Stomach (tissue), 9 donors: Measurements from ENCODE around the gene BABAM2. TPM values are rescaled to one million over a fixed set of nuclear protein-coding genes. Genes with fewer than 3 reads are reported as not detected.

Experiments used
- DNase-seq, 2 donors: peaks; one replicate each; pipeline versions ENCODE4 v3.0.0 to v3.0.0-alpha.2; 2013 to 2019
- H3K27ac ChIP-seq, 5 donors: fragments of 200-600 bp in 4 of 5; sonication (generic) in 4 of 5; one replicate each; pipeline ENCODE4 v1.5.1; 2013 to 2019; ENCODE audit warnings: mild to moderate bottlenecking in 1 of 5, moderate library complexity in 1 of 5
- H3K27me3 ChIP-seq, 3 donors: fragments of 200-600 bp; sonication (generic); one replicate each; pipeline ENCODE4 v1.5.1; 2017 to 2019; ENCODE audit warnings: mixed run types in 1 of 3
- H3K36me3 ChIP-seq, 4 donors: fragments of 200-600 bp; sonication (generic); 1 replicate in 3 of 4; 2 replicates in 1 of 4; pipeline ENCODE4 v1.5.1; 2016 to 2019
- H3K4me1 ChIP-seq, 4 donors: fragments of 200-600 bp; sonication (generic); one replicate each; pipeline ENCODE4 v1.5.1; 2016 to 2019
- H3K4me3 ChIP-seq, 4 donors: fragments of 200-600 bp; sonication (generic) in 3 of 4; one replicate each; pipeline ENCODE4 v1.5.1; 2016 to 2019; ENCODE audit warnings: mild to moderate bottlenecking in 1 of 4
- H3K9me3 ChIP-seq, 4 donors: fragments of 200-600 bp; sonication (generic); one replicate each; pipeline ENCODE4 v1.5.1; 2016 to 2019
- EP300 ChIP-seq: sonication (generic); formaldehyde crosslinking; IDR thresholded peaks from one replicate; pipeline ENCODE4 v1.6.1; 2017; ENCODE audit warnings: antibody characterized with exemption
- POLR2A ChIP-seq, 4 donors: fragments of 450-650 bp; IDR thresholded peaks; one replicate each; pipeline ENCODE4 v1.6.1; 2016; ENCODE audit warnings: antibody characterized with exemption in 4 of 4, control low read depth in 2 of 4, mild to moderate bottlenecking in 1 of 4, moderate library complexity in 1 of 4
- POLR2AphosphoS5 ChIP-seq, 3 donors: sonication (generic); formaldehyde crosslinking; IDR thresholded peaks; one replicate each; pipeline ENCODE4 v1.6.1; 2016; ENCODE audit warnings: antibody characterized with exemption in 3 of 3
- WGBS, 5 donors: extraction: QIAGEN DNeasy Blood & Tissue Kit in 3 of 5; methylation state at CpG; one replicate each; pipeline versions ENCODE4 v1.1.5 to v1.1.7; 2013 to 2018; 5-methylcytosine and 5-hydroxymethylcytosine counted together
- intact Hi-C: fragments of 100-400 bp; cut with DNase I; formaldehyde crosslinking; loops from one replicate; pipeline ENCODE4 v1.15.1; 2023; ENCODE audit warnings: low total_unique reads
- polyA plus RNA-seq, 3 donors: library from polyadenylated mRNA; stranded (reverse); fragments of 200-250 nt; gene quantifications; one replicate each; pipeline ENCODE4 v1.2.3, GENCODE V29; 2013
- total RNA-seq, 5 donors: library from RNA; depleted of rRNA; stranded (reverse); fragments of >200 nt; gene quantifications; one replicate each; pipeline versions ENCODE4 v1.1.0 to v1.2.3, GENCODE V29; 2014 to 2016
- TF ChIP-seq, protein P1 (sequence below), 7 experiments: fragments of 450-650 bp in 4 of 7; fragments of 200-600 bp in 3 of 7; sonication (generic) in 3 of 7; IDR thresholded peaks; one replicate each; pipeline ENCODE4 v1.5.1; 2016 to 2019; ENCODE audit warnings: antibody characterized with exemption in 7 of 7, control low read depth in 2 of 7, mild to moderate bottlenecking in 1 of 7
- donor health status: healthy with polysubstance abuse.
- donor health status: Bipolar disorder and iron deficiency.
- donor health status: healthy.

The BABAM2 gene
- total and polyA plus RNA-seq, 8 donors, result 14.2 to 41.4 (median 22.8) TPM

DNA sequence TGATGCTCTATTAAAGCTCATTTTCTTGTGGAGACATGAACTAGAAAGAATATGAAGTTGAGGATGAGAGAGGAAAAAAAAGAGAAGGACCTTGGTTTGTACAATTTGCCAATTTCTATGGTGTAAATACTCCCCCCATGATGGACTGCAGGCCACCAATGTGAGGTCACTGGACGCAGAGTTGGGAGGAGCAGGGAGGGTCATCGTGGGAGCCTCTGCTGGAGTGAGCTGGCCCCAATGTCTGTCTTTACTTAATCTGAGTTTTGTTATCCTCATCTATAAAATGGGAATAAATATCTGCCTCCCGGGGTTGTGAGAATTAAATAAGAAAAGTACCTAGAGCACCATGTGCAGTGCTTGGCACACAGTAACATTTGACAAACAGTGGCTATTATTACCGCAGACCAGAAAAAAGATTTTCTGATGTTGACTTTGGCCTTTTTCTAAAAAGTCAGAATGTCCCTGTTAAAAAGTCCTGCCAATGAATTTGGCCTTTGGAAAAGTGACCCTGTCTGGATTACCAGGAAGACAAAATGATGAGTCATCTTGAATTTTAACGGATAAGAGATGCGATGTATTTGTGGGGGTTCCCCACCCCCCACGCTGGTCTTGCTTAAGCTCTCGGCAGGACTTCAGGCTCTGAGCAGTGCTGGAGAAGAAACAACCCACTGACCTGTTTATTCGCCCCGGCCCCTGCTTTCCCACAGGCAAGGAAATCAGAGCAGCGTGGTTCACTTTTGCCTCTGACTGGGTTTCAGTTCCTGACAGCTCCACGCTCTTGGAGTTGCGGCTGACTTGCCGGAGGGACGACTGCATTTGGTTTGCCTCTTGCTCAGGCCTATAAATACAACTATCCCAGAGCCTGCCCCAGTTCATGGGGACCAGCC is 451.8 kb downstream of the BABAM2 start:
- no peaks in the 10 kb centered on the region for H3K9me3 ChIP-seq
- H3K4me1 ChIP-seq, result peaks cover 41 to 74% (median 55%) of the 10 kb centered on the region in 4 donors
- H3K36me3 ChIP-seq, result no peaks in the 10 kb centered on the region
- TF ChIP-seq, protein P1, sequence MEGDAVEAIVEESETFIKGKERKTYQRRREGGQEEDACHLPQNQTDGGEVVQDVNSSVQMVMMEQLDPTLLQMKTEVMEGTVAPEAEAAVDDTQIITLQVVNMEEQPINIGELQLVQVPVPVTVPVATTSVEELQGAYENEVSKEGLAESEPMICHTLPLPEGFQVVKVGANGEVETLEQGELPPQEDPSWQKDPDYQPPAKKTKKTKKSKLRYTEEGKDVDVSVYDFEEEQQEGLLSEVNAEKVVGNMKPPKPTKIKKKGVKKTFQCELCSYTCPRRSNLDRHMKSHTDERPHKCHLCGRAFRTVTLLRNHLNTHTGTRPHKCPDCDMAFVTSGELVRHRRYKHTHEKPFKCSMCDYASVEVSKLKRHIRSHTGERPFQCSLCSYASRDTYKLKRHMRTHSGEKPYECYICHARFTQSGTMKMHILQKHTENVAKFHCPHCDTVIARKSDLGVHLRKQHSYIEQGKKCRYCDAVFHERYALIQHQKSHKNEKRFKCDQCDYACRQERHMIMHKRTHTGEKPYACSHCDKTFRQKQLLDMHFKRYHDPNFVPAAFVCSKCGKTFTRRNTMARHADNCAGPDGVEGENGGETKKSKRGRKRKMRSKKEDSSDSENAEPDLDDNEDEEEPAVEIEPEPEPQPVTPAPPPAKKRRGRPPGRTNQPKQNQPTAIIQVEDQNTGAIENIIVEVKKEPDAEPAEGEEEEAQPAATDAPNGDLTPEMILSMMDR (IDR thresholded peaks at IDR 0.05), result no peak
- TF ChIP-seq EP300 (no peak), POLR2AphosphoS5 (IDR thresholded peaks at IDR 0.05) (peak in 2 of 3 donors; percentile 33 to 78), POLR2A (IDR thresholded peaks at IDR 0.05) (no peak)
- H3K4me3 ChIP-seq, result no peak overlapping the region
- no peaks in the 10 kb centered on the region for H3K27me3 ChIP-seq
- peak; percentile 54 to 61 for DNase-seq
- intact Hi-C loops, result no loop called here
- 18 to 45% (median 27%) methylated on average over 14 to 15 of the region's 15 CpGs for WGBS, 5 donors
- peak overlapping the region; percentile 76 to 82 (median 79) for H3K27ac ChIP-seq

DNA sequence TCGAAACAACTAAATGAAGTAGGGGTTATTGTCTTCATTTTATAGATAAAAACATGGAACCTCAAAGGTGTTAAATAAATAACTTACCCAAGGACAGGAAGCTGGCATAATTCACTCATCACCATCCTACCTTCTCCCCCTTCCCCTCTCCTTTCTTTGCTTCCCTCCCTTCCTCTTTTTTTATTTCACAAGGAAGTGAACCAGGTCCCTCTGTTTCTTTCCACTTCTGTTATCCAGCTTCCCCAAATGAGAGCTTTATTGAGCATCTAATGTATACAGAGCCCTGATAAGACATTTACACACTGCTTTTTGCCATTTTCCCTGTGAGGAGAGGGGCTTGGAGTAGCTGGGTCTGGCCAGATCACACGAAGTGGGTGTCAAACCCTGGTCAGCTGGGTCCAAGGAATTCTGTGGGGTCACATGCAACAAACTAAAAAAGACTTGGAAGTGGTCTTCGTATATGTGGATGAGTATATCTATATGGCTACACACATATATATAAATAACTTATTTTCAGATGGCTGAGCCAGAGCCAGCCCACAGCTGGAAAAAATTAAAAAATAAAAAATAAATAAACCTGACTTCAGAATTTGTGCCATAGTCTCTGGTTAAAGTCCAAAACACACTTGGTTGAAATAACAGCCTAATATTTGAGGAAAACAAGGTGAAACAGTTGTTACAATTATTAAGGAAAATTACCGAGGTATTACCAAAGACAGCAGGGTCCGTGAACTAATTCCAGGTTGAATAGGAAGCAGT is 452.8 kb downstream of the BABAM2 start:
- Histone ChIP-seq H3K4me3 (no peak overlapping the region), H3K9me3 (no peaks in the 10 kb centered on the region), H3K27ac (peak overlapping the region in 4 of 5 donors; percentile 76 to 82 (median 80)), H3K27me3 (no peaks in the 10 kb centered on the region), H3K4me1 (peaks cover 38 to 70% (median 53%) of the 10 kb centered on the region in 4 donors), H3K36me3 (no peaks in the 10 kb centered on the region)
- TF ChIP-seq EP300 (no peak), POLR2AphosphoS5 (IDR thresholded peaks at IDR 0.05) (no peak), POLR2A (IDR thresholded peaks at IDR 0.05) (no peak)
- TF ChIP-seq, protein P1 (IDR thresholded peaks at IDR 0.05), result no peak
- WGBS, 5 donors, result 71 to 79% (median 74%) methylated on average over 5 of the region's 5 CpGs
- no peak for DNase-seq
- intact Hi-C loops, result no loop called here

DNA sequence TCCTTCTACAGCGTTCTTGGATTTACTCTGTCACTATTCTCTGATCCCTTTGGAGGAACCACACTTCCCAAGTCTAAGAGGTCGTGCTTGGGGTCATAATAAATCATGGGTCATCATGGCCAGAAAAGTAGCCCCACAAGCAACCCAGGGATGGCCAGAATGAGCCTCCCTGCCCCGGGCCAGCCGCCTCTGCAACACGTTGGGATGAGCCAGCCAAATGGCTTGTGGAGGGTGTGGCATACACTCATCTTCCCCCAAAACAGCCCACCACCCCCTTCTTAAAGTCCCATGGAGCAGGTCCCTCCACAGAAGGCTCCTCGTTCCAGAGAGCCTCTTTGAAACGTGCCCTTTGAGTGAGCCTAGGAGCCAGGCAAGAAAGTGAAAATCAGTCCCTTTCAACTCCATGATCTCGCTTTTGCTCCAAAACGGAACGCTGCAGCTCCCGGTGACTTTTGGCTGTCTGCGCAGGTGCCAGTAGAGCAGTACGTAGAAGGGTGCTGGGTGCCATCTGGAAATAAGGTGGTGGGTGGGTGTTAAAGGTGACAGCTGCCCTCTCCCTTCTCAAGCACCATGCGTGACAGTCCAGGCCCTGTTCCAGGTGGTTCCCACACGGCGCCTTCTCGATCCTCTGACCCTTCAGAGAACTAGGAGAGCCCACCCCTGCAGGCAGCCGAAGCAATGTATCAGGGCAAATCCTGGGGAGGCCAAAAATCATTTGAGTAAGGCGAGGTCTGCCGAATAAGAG is 453.6 kb downstream of the BABAM2 start:
- DNase-seq, result no peak
- intact Hi-C loops, result no loop called here
- Histone ChIP-seq H3K36me3 (no peaks in the 10 kb centered on the region), H3K9me3 (no peaks in the 10 kb centered on the region), H3K4me1 (peaks cover 31 to 63% (median 46%) of the 10 kb centered on the region in 4 donors), H3K4me3 (no peak overlapping the region), H3K27me3 (no peaks in the 10 kb centered on the region), H3K27ac (peak overlapping the region in 3 of 5 donors; percentile 79 to 82 (median 82))
- TF ChIP-seq POLR2AphosphoS5 (IDR thresholded peaks at IDR 0.05) (no peak), POLR2A (IDR thresholded peaks at IDR 0.05) (no peak)
- 90 to 93% (median 92%) methylated on average over 20 of the region's 20 CpGs for WGBS, 5 donors

DNA sequence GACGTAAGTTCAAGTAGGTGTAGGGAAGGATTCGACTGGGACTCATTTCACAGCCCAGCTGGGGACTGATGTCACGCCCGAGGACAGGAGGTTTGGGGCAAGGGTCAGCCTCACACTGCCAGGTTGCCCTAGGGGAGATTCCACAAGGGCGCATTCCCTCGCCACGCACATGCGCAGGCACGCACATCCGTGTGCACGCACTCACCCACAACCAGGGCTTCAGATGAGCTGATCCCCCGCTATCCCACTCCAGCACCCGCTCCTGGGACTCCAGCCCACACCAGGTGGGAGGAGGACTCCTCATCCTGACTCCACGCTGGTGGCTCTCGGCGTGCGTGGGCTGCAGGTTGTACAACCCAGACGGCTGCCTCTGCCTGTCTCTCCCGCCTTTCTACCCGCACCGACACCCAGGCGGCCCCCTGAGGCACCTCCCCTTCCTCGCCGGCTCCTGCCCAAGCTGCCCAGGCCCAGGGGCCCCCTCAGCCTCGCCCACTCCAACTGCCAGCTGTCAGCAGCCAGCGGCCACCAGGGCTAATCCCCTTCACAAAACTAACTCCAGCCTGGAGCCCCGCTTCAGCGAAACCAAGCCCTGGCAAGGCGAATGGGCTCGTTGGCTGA is 454.3 kb downstream of the BABAM2 start:
- WGBS, 5 donors, result 89 to 96% (median 92%) methylated on average over 29 to 30 of the region's 30 CpGs
- peak overlapping the region in 2 of 5 donors; percentile 82 for H3K27ac ChIP-seq
- intact Hi-C loops, result no loop called here

More for the DNA sequence above, 454.3 kb downstream of the BABAM2 start:
- DNase-seq, result no peak
- Histone ChIP-seq H3K4me1 (peaks cover 30 to 56% (median 45%) of the 10 kb centered on the region in 4 donors), H3K4me3 (no peak overlapping the region), H3K36me3 (no peaks in the 10 kb centered on the region), H3K27me3 (no peaks in the 10 kb centered on the region), H3K9me3 (no peaks in the 10 kb centered on the region)
- TF ChIP-seq POLR2A (IDR thresholded peaks at IDR 0.05) (no peak), POLR2AphosphoS5 (IDR thresholded peaks at IDR 0.05) (no peak), EP300 (no peak)
- TF ChIP-seq, protein P1 (IDR thresholded peaks at IDR 0.05), result no peak
